ENCODE measurements around the gene PRRX2.

DNA sequence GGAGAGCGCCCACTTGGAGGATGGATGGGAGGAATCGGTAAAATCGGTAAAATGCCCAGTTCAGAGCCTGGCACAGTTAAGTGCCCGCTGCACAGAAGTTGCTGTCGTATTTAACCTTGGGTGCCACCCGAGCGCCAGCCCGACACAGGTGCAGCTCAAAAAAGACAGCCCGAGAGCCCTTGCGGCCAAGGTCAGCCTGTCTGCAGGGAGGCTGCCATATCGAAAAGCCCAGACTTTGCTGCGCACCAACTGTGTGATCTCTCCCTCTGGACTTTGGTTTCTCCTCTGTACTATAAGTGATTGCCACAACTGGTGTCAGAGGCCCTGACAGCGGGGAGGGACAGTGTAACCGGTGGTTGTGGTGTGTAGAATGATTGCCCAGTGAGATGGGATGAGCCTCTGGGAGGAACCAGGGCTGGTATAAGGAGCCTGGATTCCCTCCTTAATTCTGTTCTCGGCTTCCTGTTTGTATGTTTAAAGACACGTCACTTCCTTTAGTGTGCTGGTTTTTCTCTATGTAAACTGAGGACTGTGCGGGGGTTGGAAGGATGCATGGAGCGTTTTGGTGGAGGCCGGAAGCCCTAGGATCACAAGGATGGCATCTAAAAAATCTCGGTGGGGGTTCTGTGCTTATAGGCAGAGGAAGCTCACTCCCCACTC lies 38.7 kb upstream of the PRRX2 start:
- TF ChIP-seq, protein P1, sequence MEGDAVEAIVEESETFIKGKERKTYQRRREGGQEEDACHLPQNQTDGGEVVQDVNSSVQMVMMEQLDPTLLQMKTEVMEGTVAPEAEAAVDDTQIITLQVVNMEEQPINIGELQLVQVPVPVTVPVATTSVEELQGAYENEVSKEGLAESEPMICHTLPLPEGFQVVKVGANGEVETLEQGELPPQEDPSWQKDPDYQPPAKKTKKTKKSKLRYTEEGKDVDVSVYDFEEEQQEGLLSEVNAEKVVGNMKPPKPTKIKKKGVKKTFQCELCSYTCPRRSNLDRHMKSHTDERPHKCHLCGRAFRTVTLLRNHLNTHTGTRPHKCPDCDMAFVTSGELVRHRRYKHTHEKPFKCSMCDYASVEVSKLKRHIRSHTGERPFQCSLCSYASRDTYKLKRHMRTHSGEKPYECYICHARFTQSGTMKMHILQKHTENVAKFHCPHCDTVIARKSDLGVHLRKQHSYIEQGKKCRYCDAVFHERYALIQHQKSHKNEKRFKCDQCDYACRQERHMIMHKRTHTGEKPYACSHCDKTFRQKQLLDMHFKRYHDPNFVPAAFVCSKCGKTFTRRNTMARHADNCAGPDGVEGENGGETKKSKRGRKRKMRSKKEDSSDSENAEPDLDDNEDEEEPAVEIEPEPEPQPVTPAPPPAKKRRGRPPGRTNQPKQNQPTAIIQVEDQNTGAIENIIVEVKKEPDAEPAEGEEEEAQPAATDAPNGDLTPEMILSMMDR (optimal IDR thresholded peaks at IDR 0.05 in 1 of 3, IDR thresholded peaks at IDR 0.05 in 1 of 3, conservative IDR thresholded peaks at IDR 0.05 in 1 of 3; ENCODE audit: extremely low read depth in 1 of 3, insufficient read depth in 2 of 3, low read length in 3 of 3): no peak
- no peak for TF ChIP-seq EZH2 (IDR thresholded peaks at IDR 0.05; ENCODE audit: low read length)
